ENCODE measurements around the gene DLG2. TPM values are rescaled to one million over a fixed set of nuclear protein-coding genes. Genes with fewer than 3 reads are reported as not detected.

DLG2 gene
- total RNA-seq, 4 donors from 2014 or later = 1.3 to 4.7 (median 2.4) TPM

DNA sequence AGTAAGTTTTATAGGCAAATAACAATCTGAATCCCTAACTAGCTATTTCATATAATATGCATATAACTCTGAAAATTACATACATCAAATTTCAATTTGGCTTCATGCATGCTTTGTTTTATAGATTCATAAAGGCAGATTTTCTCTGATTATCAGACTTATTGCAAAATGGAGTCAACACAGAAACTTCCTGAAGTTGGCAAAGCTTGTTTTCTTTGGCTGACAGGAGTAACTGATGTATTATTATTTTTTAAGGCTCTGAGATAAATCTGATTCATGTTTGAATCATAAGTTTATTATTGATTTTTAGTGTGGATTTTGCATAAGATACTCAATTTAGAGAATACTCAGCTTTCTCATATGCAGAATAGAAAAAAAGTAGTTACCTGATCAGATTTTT, 1984.6 kb downstream of the DLG2 start:
- in situ Hi-C loops (cut with MboI; ENCODE audit: low sequenced_read_pairs in 4 of 4) = no loop called here
- intact Hi-C loops (cut with DNase I; ENCODE audit: low total_unique reads) = no loop called here
- Histone ChIP-seq H3K4me1 (no peaks in the 10 kb centered on the region), H3K9me3 (no peaks in the 10 kb centered on the region), H3K4me3 (no peak overlapping the region), H3K36me3 (no peaks in the 10 kb centered on the region), H3K27ac (no peak overlapping the region), H3K27me3 (no peaks in the 10 kb centered on the region)
- DNase-seq (no peak), ATAC-seq (no peak)
- TF ChIP-seq POLR2A (IDR thresholded peaks at IDR 0.05) = no peak
- TF ChIP-seq, protein P1, sequence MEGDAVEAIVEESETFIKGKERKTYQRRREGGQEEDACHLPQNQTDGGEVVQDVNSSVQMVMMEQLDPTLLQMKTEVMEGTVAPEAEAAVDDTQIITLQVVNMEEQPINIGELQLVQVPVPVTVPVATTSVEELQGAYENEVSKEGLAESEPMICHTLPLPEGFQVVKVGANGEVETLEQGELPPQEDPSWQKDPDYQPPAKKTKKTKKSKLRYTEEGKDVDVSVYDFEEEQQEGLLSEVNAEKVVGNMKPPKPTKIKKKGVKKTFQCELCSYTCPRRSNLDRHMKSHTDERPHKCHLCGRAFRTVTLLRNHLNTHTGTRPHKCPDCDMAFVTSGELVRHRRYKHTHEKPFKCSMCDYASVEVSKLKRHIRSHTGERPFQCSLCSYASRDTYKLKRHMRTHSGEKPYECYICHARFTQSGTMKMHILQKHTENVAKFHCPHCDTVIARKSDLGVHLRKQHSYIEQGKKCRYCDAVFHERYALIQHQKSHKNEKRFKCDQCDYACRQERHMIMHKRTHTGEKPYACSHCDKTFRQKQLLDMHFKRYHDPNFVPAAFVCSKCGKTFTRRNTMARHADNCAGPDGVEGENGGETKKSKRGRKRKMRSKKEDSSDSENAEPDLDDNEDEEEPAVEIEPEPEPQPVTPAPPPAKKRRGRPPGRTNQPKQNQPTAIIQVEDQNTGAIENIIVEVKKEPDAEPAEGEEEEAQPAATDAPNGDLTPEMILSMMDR (IDR thresholded peaks at IDR 0.05 in 4 of 5, conservative IDR thresholded peaks at IDR 0.05 in 1 of 5) = no peak

DNA sequence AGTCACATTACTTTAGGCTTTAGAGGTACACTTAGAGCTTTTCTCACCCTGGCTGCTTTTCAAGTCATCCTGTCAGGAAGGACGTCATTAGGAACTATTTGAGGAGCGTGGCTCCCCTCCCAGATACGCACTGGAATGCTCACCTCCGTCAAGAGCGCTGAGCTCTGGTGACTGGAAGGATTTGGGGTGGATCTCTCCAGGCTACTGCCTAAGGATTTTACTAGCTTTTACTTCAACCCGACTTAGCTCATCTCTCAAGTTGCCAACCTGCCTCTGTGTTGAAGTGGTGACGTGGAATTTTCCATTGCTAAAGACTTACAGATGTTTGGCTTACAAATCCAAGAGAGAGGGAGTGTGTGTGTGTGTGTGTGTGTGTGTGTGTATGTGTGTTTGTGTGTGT, 1985.6 kb downstream of the DLG2 start:
- H3K36me3 ChIP-seq = no peaks in the 10 kb centered on the region
- in situ Hi-C loops (cut with MboI; ENCODE audit: low sequenced_read_pairs in 4 of 4) (no loop called here), intact Hi-C loops (cut with DNase I; ENCODE audit: low total_unique reads) (no loop called here)
- ATAC-seq (peak in 1 of 2 donors; percentile 58), DNase-seq (peak in 1 of 2 donors; percentile 12)
- H3K4me3 ChIP-seq = no peak overlapping the region
- no peaks in the 10 kb centered on the region for H3K9me3 ChIP-seq
- no peaks in the 10 kb centered on the region for H3K4me1 ChIP-seq
- no peak overlapping the region for H3K27ac ChIP-seq
- no peaks in the 10 kb centered on the region for H3K27me3 ChIP-seq
- TF ChIP-seq, protein P1 (IDR thresholded peaks at IDR 0.05 in 4 of 5, conservative IDR thresholded peaks at IDR 0.05 in 1 of 5) = no peak
- no peak for TF ChIP-seq POLR2A (IDR thresholded peaks at IDR 0.05)

DNA sequence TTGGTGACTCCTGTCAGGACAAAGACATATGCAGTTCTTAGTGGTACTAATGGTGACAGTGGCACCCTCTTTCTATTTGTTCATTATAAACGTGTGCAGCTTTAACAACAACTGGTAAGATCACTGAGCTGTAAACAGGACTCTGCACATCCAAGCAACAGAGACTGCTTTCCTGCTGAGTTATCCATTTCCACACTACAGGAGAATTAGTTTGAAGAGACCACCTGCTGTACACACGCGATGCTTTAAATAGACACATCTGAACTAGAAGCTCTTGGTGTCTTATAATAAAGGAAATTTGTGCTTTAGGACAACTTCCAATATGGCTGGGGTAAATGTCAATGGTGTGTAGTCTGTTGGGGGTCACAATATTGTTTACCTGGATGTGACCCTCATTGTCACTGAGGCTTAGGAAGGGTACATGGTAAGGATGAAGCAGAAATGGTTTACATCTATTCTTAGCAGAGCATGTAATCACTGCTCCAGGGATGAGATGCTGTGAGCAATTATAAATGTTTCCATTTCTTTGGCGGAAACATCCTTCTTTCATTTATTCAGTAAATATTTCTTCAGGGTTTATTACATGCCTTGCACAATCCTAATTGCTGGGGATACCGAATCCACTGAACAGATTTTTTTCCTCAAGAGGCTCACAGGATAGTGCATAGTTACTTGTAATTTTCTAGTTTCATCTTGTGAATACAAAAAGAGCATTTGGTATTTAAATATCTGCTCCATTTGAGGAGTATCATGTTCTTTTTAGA, 1987.0 kb downstream of the DLG2 start:
- Histone ChIP-seq H3K4me3 (no peak overlapping the region), H3K27me3 (no peaks in the 10 kb centered on the region), H3K4me1 (no peaks in the 10 kb centered on the region), H3K9me3 (no peaks in the 10 kb centered on the region), H3K27ac (no peak overlapping the region), H3K36me3 (no peaks in the 10 kb centered on the region)
- intact Hi-C loops (cut with DNase I; ENCODE audit: low total_unique reads) = no loop called here
- TF ChIP-seq, protein P1 (IDR thresholded peaks at IDR 0.05 in 4 of 5, conservative IDR thresholded peaks at IDR 0.05 in 1 of 5) = no peak
- TF ChIP-seq POLR2A (IDR thresholded peaks at IDR 0.05) = no peak
- ATAC-seq (no peak), DNase-seq (no peak)
- in situ Hi-C loops (cut with MboI; ENCODE audit: low sequenced_read_pairs in 4 of 4) = no loop called here

DNA sequence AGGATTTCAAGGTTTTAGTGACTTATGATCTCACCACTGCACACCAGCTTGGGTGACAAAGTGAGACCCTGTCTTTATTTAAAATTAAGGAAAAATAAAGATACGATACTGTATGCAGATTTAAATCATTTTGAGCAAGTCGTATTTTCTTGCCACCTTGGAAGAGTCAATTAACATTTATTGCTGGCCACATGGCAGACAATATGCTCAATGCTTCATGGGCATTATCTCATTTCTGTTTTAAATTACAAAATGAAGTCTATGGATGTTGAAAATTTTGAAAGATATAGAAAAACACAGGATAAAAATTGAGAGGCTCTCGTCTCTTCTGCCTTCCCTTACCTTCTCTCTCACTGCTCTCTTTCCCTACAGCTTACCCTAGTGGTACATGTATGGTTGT, 1992.0 kb downstream of the DLG2 start:
- H3K9me3 ChIP-seq = no peaks in the 10 kb centered on the region
- in situ Hi-C loops (cut with MboI; ENCODE audit: low sequenced_read_pairs in 4 of 4) (no loop called here), intact Hi-C loops (cut with DNase I; ENCODE audit: low total_unique reads) (no loop called here)
- H3K27ac ChIP-seq = no peak overlapping the region
- ATAC-seq (no peak), DNase-seq (no peak)
- no peaks in the 10 kb centered on the region for H3K36me3 ChIP-seq
- TF ChIP-seq, protein P1 (IDR thresholded peaks at IDR 0.05 in 4 of 5, conservative IDR thresholded peaks at IDR 0.05 in 1 of 5) = no peak
- TF ChIP-seq POLR2A (IDR thresholded peaks at IDR 0.05) = no peak
- H3K27me3 ChIP-seq = no peaks in the 10 kb centered on the region
- no peaks in the 10 kb centered on the region for H3K4me1 ChIP-seq
- no peak overlapping the region for H3K4me3 ChIP-seq

DNA sequence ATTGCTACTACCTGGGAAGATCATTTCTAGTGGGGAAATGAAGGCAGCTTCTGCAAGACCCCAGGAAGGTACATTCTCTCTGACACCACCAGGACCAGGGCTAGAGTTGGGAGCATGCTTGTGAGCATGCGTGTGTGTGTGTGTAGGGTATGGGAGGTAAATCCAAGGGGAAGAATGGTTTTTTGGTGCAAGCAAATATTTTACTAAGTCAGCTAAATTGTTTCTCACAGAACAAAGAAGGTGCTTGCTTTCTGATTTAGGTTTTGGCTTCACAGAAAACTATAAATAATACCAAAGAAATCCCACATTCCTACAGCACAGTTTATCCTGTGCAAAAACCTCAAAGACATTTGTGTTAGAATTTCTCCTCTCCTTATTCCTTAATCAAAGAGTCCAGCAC, 1996.9 kb downstream of the DLG2 start:
- Histone ChIP-seq H3K36me3 (no peaks in the 10 kb centered on the region), H3K9me3 (no peaks in the 10 kb centered on the region), H3K4me3 (no peak overlapping the region), H3K4me1 (no peaks in the 10 kb centered on the region), H3K27me3 (no peaks in the 10 kb centered on the region), H3K27ac (no peak overlapping the region)
- TF ChIP-seq, protein P1 (IDR thresholded peaks at IDR 0.05 in 4 of 5, conservative IDR thresholded peaks at IDR 0.05 in 1 of 5) = no peak
- TF ChIP-seq POLR2A (IDR thresholded peaks at IDR 0.05) = no peak
- ATAC-seq (no peak), DNase-seq (no peak)
- intact Hi-C loops (cut with DNase I; ENCODE audit: low total_unique reads) (no loop called here), in situ Hi-C loops (cut with MboI; ENCODE audit: low sequenced_read_pairs in 4 of 4) (no loop called here)
